Erythroblast (primary cell): ENCODE data around the gene NUP93.

ENCODE experiments used
- GATA1 ChIP-seq: IDR thresholded peaks from 2 replicates; pipeline ENCODE4 v1.6.1; 2011; ENCODE audit warnings: low read depth, mild to moderate bottlenecking, control low read depth, low read length, moderate library complexity
- POLR2A ChIP-seq: IDR thresholded peaks from 2 replicates; pipeline ENCODE4 v1.6.1; 2011; ENCODE audit warnings: mild to moderate bottlenecking, low read length

- TF ChIP-seq POLR2A (no peak), GATA1 (no peak)
These were observed 159.3 kb downstream of the NUP93 start for GRCh38 chr16:56889206-56889605.
